K562 (cell line): Measurements from ENCODE around the gene KMT2C. TPM values are rescaled to one million over a fixed set of nuclear protein-coding genes. Genes with fewer than 3 reads are reported as not detected.

Experiments used
- ADNP ChIP-seq: fragments of 200-800 bp; sonication (Bioruptor generic); IDR thresholded peaks from 2 replicates; pipeline ENCODE4 v1.6.1; 2016; ENCODE audit warnings: missing genetic modification characterization, missing compliant biosample characterization
- CBX2 ChIP-seq: fragments of 200-600 bp; sonication (generic); IDR thresholded peaks from one replicate; pipeline ENCODE4 v1.6.1; 2012; ENCODE audit warnings: mild to moderate bottlenecking, low read length, inconsistent platforms; ENCODE audit not compliant: insufficient read depth, poor library complexity, severe bottlenecking
- CREB3 ChIP-seq: fragments of 450-650 bp; conservative IDR thresholded peaks from 2 replicates; pipeline ENCODE4 v1.6.1; 2016; ENCODE audit warnings: missing genetic modification characterization, low read depth, mild to moderate bottlenecking, missing compliant biosample characterization, moderate library complexity
- GABPB2 ChIP-seq: fragments of 250-450 bp; sonication (Bioruptor Pico); conservative IDR thresholded peaks from 2 replicates; pipeline ENCODE4 v1.5.1; 2021; ENCODE audit warnings: mild to moderate bottlenecking
- GATAD2A ChIP-seq: fragments of 450-650 bp; IDR thresholded peaks from 2 replicates; pipeline ENCODE4 v1.6.1; 2017
- HIVEP1 ChIP-seq: fragments of 250-450 bp; sonication (Bioruptor Pico); IDR thresholded peaks from 2 replicates; pipeline ENCODE4 v1.4.0; 2020; ENCODE audit warnings: mild to moderate bottlenecking
- HMBOX1 ChIP-seq: sonication (generic); IDR thresholded peaks from 2 replicates; pipeline ENCODE4 v1.6.1; 2016
- HNRNPUL1 ChIP-seq: fragments of 200-400 bp; formaldehyde crosslinking; IDR thresholded peaks from 2 replicates; pipeline ENCODE4 v1.6.1; 2017; ENCODE audit warnings: low read length
- IRF1 ChIP-seq: sonication (generic); formaldehyde crosslinking; IDR thresholded peaks from 2 replicates; pipeline ENCODE4 v1.8.0; 2022; ENCODE audit warnings: missing genetic modification reagents, mild to moderate bottlenecking, borderline replicate concordance
- KDM1A ChIP-seq, 2 experiments: fragments of 450-650 bp; IDR thresholded peaks; 2 replicates each; pipeline ENCODE4 v1.6.1; 2016; ENCODE audit warnings: mild to moderate bottlenecking in 2 of 2
- KLF1 ChIP-seq: fragments of 450-650 bp; IDR thresholded peaks from 2 replicates; pipeline ENCODE4 v1.6.1; 2016; ENCODE audit warnings: missing genetic modification characterization, missing compliant biosample characterization
- MYC ChIP-seq, 2 experiments: fragments of 250-450 bp in 1 of 2; sonication (Bioruptor Pico) in 1 of 2; IDR thresholded peaks; 2 replicates each; pipeline versions ENCODE4 v1.5.1 to v1.6.1; 2012 to 2021; ENCODE audit warnings: low read depth in 2 of 2, borderline replicate concordance in 1 of 2, improper control_type of control experiment in 1 of 2, low read length in 1 of 2, mild to moderate bottlenecking in 1 of 2, moderate library complexity in 1 of 2
- MYNN ChIP-seq, 2 experiments: sonication (generic); formaldehyde crosslinking in 1 of 2; IDR thresholded peaks; 2 replicates each; pipeline versions ENCODE4 v1.5.0 to v1.6.1; 2016 to 2020; ENCODE audit warnings: antibody characterized with exemption in 1 of 2, missing genetic modification reagents in 1 of 2
- NR2F6 ChIP-seq: fragments of 450-650 bp; formaldehyde crosslinking; IDR thresholded peaks from 2 replicates; pipeline ENCODE4 v1.4.0; 2020; ENCODE audit warnings: mild to moderate bottlenecking
- PHB ChIP-seq: fragments of 250-450 bp; sonication (Bioruptor Pico); IDR thresholded peaks from 2 replicates; pipeline ENCODE4 v1.5.0; 2021
- RB1 ChIP-seq: fragments of 450-650 bp; IDR thresholded peaks from 2 replicates; pipeline ENCODE4 v1.6.1; 2017; ENCODE audit warnings: low read depth, mild to moderate bottlenecking
- SLC30A9 ChIP-seq: fragments of 250-450 bp; sonication (Bioruptor Pico); IDR thresholded peaks from 2 replicates; pipeline ENCODE4 v1.8.0; 2022; ENCODE audit warnings: mild to moderate bottlenecking, moderate library complexity
- U2AF1 ChIP-seq: fragments of 200-400 bp; formaldehyde crosslinking; optimal IDR thresholded peaks from 2 replicates; pipeline ENCODE3; 2017; ENCODE audit warnings: mild to moderate bottlenecking, low read depth, low read length, moderate library complexity
- ZNF24 ChIP-seq: fragments of 450-650 bp; IDR thresholded peaks from 2 replicates; pipeline ENCODE4 v1.6.1; 2016
- ZNF324 ChIP-seq: fragments of 250-450 bp; sonication (Bioruptor Pico); IDR thresholded peaks from 2 replicates; pipeline ENCODE4 v1.4.0; 2020; ENCODE audit warnings: mild to moderate bottlenecking
- ZNF445 ChIP-seq: fragments of 250-450 bp; sonication (Bioruptor Pico); IDR thresholded peaks from 2 replicates; pipeline ENCODE4 v1.4.0; 2020; ENCODE audit warnings: low read depth, mild to moderate bottlenecking, moderate library complexity
- ZNF583 ChIP-seq: fragments of 250-450 bp; sonication (Bioruptor Pico); IDR thresholded peaks from 2 replicates; pipeline ENCODE4 v1.4.0; 2020
- polyA plus RNA-seq, 8 experiments: library from polyadenylated mRNA; depleted of rRNA in 4 of 8; stranded (reverse) in 5 of 8; unstranded in 3 of 8; fragments of >200 nt; fragmentation: Nextera tagmentation in 2 of 8; fragmentation: Illumina TruSeq in 1 of 8; extraction: Ambion mirVana in 2 of 8; extraction: Trizol in 1 of 8; gene quantifications; 2 replicates each; pipeline versions ENCODE4 v1.2.1 to v1.2.3, GENCODE V29; 2011 to 2014; ENCODE audit warnings: inconsistent platforms in 1 of 8, missing spikeins in 1 of 8
- total RNA-seq, 7 experiments: library from RNA; depleted of rRNA in 6 of 7; stranded (reverse); fragments of >200 nt in 6 of 7; fragmentation: Illumina TruSeq in 2 of 7; extraction: Trizol in 2 of 7; gene quantifications; 2 replicates each; pipeline versions ENCODE4 v1.2.1 to v1.2.3, GENCODE V29; 2011 to 2021; ENCODE audit warnings: low replicate concordance in 1 of 7
- TF ChIP-seq, protein P1 (sequence below): fragments of 450-650 bp; IDR thresholded peaks from 2 replicates; pipeline ENCODE4 v1.6.1; 2017; ENCODE audit warnings: antibody characterized with exemption, mild to moderate bottlenecking

The KMT2C gene
- total and polyA plus RNA-seq, 9 of the 15 experiments (the other 6 are each of a cell fraction or from before 2014, with no cell fraction given): 4.9 to 67.8 (median 27.1) TPM

DNA sequence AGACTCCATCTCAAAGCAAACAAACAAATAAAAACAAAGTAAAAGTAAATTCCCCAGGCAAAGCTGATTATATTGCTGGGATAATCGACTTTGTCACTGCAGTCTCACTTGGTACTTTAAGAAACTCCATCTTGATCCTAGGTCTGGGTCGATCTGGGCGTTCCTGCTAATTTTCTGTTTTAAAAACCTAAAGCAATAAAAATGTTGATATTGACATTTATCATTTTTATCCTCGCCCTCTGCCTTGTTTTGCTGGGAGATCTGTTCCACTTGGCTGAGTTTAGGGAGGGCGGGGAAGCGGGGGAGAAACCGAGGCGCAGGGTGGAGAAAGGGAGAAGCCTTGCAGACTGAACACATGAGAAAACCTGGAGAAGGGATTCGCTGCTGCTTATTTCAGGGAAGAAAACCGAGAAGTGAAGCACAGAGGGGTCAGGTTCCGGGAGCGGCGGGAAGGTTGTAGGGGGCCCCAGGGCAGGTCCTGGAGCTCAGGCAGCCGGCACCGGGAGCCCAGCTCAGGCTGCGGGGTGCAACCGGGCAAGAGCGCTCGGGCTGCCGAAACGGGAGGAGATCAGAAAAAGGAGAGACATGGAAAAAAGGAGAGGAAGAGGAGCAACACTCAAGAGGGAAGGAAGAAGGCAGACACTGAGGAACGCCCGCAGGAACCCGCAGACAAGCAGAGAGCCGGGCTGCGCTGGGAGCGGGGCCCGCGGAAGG, 27.3 kb upstream of the KMT2C start (continued):
- no peak for TF ChIP-seq ADNP
- TF ChIP-seq PHB (CRISPR knock-in tag): no peak
- TF ChIP-seq IRF1: no peak
- TF ChIP-seq SLC30A9 (CRISPR knock-in tag): no peak
- TF ChIP-seq GATAD2A: 0 out of 2 replicates have a peak, but pooled peaks have one; percentile 47
- no peak for TF ChIP-seq CREB3 (tag)
- TF ChIP-seq, protein P1, sequence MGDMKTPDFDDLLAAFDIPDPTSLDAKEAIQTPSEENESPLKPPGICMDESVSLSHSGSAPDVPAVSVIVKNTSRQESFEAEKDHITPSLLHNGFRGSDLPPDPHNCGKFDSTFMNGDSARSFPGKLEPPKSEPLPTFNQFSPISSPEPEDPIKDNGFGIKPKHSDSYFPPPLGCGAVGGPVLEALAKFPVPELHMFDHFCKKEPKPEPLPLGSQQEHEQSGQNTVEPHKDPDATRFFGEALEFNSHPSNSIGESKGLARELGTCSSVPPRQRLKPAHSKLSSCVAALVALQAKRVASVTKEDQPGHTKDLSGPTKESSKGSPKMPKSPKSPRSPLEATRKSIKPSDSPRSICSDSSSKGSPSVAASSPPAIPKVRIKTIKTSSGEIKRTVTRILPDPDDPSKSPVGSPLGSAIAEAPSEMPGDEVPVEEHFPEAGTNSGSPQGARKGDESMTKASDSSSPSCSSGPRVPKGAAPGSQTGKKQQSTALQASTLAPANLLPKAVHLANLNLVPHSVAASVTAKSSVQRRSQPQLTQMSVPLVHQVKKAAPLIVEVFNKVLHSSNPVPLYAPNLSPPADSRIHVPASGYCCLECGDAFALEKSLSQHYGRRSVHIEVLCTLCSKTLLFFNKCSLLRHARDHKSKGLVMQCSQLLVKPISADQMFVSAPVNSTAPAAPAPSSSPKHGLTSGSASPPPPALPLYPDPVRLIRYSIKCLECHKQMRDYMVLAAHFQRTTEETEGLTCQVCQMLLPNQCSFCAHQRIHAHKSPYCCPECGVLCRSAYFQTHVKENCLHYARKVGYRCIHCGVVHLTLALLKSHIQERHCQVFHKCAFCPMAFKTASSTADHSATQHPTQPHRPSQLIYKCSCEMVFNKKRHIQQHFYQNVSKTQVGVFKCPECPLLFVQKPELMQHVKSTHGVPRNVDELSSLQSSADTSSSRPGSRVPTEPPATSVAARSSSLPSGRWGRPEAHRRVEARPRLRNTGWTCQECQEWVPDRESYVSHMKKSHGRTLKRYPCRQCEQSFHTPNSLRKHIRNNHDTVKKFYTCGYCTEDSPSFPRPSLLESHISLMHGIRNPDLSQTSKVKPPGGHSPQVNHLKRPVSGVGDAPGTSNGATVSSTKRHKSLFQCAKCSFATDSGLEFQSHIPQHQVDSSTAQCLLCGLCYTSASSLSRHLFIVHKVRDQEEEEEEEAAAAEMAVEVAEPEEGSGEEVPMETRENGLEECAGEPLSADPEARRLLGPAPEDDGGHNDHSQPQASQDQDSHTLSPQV: no peak
- TF ChIP-seq KDM1A (IDR thresholded peaks at IDR 0.05): no peak
- TF ChIP-seq MYNN (IDR thresholded peaks at IDR 0.05): no peak
- no peak for TF ChIP-seq MYNN (CRISPR knock-in tag; IDR thresholded peaks at IDR 0.05)
- no peak for TF ChIP-seq KLF1
- TF ChIP-seq ZNF583 (CRISPR knock-in tag): peak; percentile 75; the same call in 1 of the 2 replicates
- TF ChIP-seq MYC (IDR thresholded peaks at IDR 0.05; ENCODE audit: low read depth, low read length): no peak
- 0 out of 2 replicates have a peak, but pooled peaks have one; percentile 58 for TF ChIP-seq MYC (CRISPR knock-in tag; IDR thresholded peaks at IDR 0.05; ENCODE audit: borderline replicate concordance, low read depth)
- TF ChIP-seq ZNF324 (CRISPR knock-in tag): peak; percentile 52; the same call in 1 of the 2 replicates
- 0 out of 2 replicates have a peak, but pooled peaks have one; percentile 15 for TF ChIP-seq ZNF24
- TF ChIP-seq HMBOX1: no peak
- TF ChIP-seq HNRNPUL1: no peak
- TF ChIP-seq CBX2: no peak
- no peak for TF ChIP-seq GABPB2 (CRISPR knock-in tag)
- no peak for TF ChIP-seq ZNF445 (CRISPR knock-in tag)
- peak; percentile 83; the same call in 1 of the 2 replicates for TF ChIP-seq HIVEP1 (CRISPR knock-in tag)
- TF ChIP-seq RB1: peak; percentile 61
- TF ChIP-seq NR2F6 (CRISPR knock-in tag): 0 out of 2 replicates have a peak, but pooled peaks have one; percentile 41
- no peak for TF ChIP-seq U2AF1
